ENCODE results near the gene PARVB. TPM values are rescaled to one million over a fixed set of nuclear protein-coding genes. Genes with fewer than 3 reads are reported as not detected.

The PARVB gene
- total RNA-seq, 4 donors from 2014 or later: 6.6 to 144 (median 30.1) TPM

DNA sequence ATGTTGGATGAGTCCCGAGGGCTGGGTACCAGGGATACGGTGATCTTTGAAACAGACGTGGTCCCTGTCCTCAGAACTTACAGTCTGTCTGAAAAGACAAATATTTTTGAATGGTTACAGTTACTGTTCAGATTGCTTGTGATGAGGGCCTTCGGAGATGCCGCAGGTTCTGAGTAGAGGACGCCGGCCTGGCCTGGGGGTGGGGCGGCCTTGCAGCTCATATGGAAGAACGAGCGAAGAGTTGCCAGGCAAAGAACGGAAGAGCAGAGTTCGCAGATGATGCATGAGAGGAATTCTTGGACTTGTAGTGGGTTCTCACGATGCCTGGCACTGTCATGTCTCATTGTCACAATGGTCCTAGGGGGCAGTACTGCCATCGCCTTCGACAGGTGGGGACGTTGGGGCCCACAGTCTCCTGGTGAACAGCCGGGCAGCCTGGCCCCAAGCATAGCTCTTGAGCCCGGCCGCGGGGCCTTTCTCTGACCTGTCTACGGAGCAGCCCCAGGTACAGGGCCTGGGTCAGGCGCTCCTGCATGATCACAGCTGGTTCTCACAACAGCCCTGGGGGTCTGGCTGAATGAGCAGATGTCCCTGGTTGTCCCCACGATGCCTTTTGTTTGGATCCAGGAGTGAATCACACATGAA lies 95.7 kb downstream of the PARVB start:
- Histone ChIP-seq H3K4me3 (no peak overlapping the region), H3K27ac (no peak overlapping the region), H3K4me1 (no peaks in the 10 kb centered on the region), H3K9me3 (no peaks in the 10 kb centered on the region), H3K36me3 (no peaks in the 10 kb centered on the region), H3K27me3 (no peaks in the 10 kb centered on the region)
- intact Hi-C loops (cut with DNase I; ENCODE audit: low total_unique reads) (no loop called here), in situ Hi-C loops (cut with MboI; ENCODE audit: low pct_ligation_motif_present in 1 of 4, low pct_unique_long_range_greater_than_20kb in 1 of 4, low sequenced_read_pairs in 3 of 4) (no loop called here)
- no peak for TF ChIP-seq POLR2AphosphoS5 (IDR thresholded peaks at IDR 0.05)
- no peak for TF ChIP-seq POLR2A (IDR thresholded peaks at IDR 0.05)
- no peak for TF ChIP-seq CTCF (IDR thresholded peaks at IDR 0.05)
- TF ChIP-seq EP300 (IDR thresholded peaks at IDR 0.05; ENCODE audit: low read depth): no peak
- WGBS, 2 donors (ENCODE audit: low coverage in 1 of 2): 88% methylated on average over 23 of the region's 23 CpGs; no CpG with 5 or more reads in 1 of the 2 donors
- DNase-seq: no peak

- Histone ChIP-seq H3K27me3 (no peaks in the 10 kb centered on the region), H3K27ac (no peak overlapping the region), H3K9me3 (no peaks in the 10 kb centered on the region), H3K4me3 (no peak overlapping the region), H3K36me3 (no peaks in the 10 kb centered on the region), H3K4me1 (no peaks in the 10 kb centered on the region)
- WGBS, 2 donors (ENCODE audit: low coverage in 1 of 2): 84 to 88% methylated on average over 8 of the region's 8 CpGs
- in situ Hi-C loops (cut with MboI; ENCODE audit: low pct_ligation_motif_present in 1 of 4, low pct_unique_long_range_greater_than_20kb in 1 of 4, low sequenced_read_pairs in 3 of 4): no loop called here
- intact Hi-C loops (cut with DNase I; ENCODE audit: low total_unique reads): no loop called here
- TF ChIP-seq EP300 (IDR thresholded peaks at IDR 0.05; ENCODE audit: low read depth) (no peak), POLR2AphosphoS5 (IDR thresholded peaks at IDR 0.05) (no peak), CTCF (IDR thresholded peaks at IDR 0.05) (no peak), POLR2A (IDR thresholded peaks at IDR 0.05) (no peak)
- DNase-seq: no peak
These were observed 96.2 kb downstream of the PARVB start for GRCh38 chr22:44120314-44120704.

- H3K36me3 ChIP-seq: no peaks in the 10 kb centered on the region
- intact Hi-C loops (cut with DNase I; ENCODE audit: low total_unique reads): no loop called here
- H3K4me1 ChIP-seq: no peaks in the 10 kb centered on the region
- TF ChIP-seq POLR2AphosphoS5 (IDR thresholded peaks at IDR 0.05) (no peak), EP300 (IDR thresholded peaks at IDR 0.05; ENCODE audit: low read depth) (no peak), POLR2A (IDR thresholded peaks at IDR 0.05) (no peak), CTCF (IDR thresholded peaks at IDR 0.05) (no peak)
- no peak for DNase-seq
- in situ Hi-C loops (cut with MboI; ENCODE audit: low pct_ligation_motif_present in 1 of 4, low pct_unique_long_range_greater_than_20kb in 1 of 4, low sequenced_read_pairs in 3 of 4): no loop called here
- H3K9me3 ChIP-seq: peaks cover 0 to 5% of the 10 kb centered on the region in 2 donors
- no peak overlapping the region for H3K27ac ChIP-seq
- H3K27me3 ChIP-seq: no peaks in the 10 kb centered on the region
- 67 to 80% methylated on average over 1 to 6 of the region's 6 CpGs for WGBS, 2 donors (ENCODE audit: low coverage in 1 of 2)
- no peak overlapping the region for H3K4me3 ChIP-seq
These were observed 101.3 kb downstream of the PARVB start for GRCh38 chr22:44125421-44125820.

- in situ Hi-C loops (cut with MboI; ENCODE audit: low pct_ligation_motif_present in 1 of 4, low pct_unique_long_range_greater_than_20kb in 1 of 4, low sequenced_read_pairs in 3 of 4): no loop called here
- intact Hi-C loops (cut with DNase I; ENCODE audit: low total_unique reads): no loop called here
- peaks cover 0 to 5% of the 10 kb centered on the region in 2 donors for H3K9me3 ChIP-seq
- H3K36me3 ChIP-seq: no peaks in the 10 kb centered on the region
- H3K27me3 ChIP-seq: no peaks in the 10 kb centered on the region
- TF ChIP-seq CTCF (IDR thresholded peaks at IDR 0.05) (no peak), POLR2A (IDR thresholded peaks at IDR 0.05) (no peak), POLR2AphosphoS5 (IDR thresholded peaks at IDR 0.05) (no peak), EP300 (IDR thresholded peaks at IDR 0.05; ENCODE audit: low read depth) (no peak)
- DNase-seq: no peak
- no peak overlapping the region for H3K27ac ChIP-seq
- no peaks in the 10 kb centered on the region for H3K4me1 ChIP-seq
- no peak overlapping the region for H3K4me3 ChIP-seq
- WGBS, 2 donors (ENCODE audit: low coverage in 1 of 2): 85% methylated on average over 2 of the region's 2 CpGs; no CpG with 5 or more reads in 1 of the 2 donors
These were observed 102.7 kb downstream of the PARVB start for GRCh38 chr22:44126807-44127206.
